WERI-Rb-1 (cell line): ENCODE measurements around the gene B3GAT1.

ENCODE experiments used
- DNase-seq: peaks from one replicate; pipeline ENCODE4 v3.0.0-alpha.2; 2020
- H3K27ac ChIP-seq: fragments of 250-450 bp; sonication (Bioruptor Pico); 2 replicates; pipeline ENCODE4 v1.5.1; 2020; ENCODE audit warnings: mild to moderate bottlenecking, moderate library complexity
- H3K27me3 ChIP-seq: fragments of 250-450 bp; sonication (Bioruptor Pico); 2 replicates; pipeline ENCODE4 v1.5.1; 2021; ENCODE audit warnings: mild to moderate bottlenecking, low read depth, moderate library complexity; ENCODE audit not compliant: insufficient read depth, severe bottlenecking
- H3K36me3 ChIP-seq: fragments of 250-450 bp; sonication (Bioruptor Pico); 2 replicates; pipeline ENCODE4 v1.5.1; 2020; ENCODE audit warnings: mild to moderate bottlenecking, moderate library complexity
- H3K4me3 ChIP-seq: 2 replicates; pipeline ENCODE4 v1.5.1; 2011; ENCODE audit warnings: low read depth, mild to moderate bottlenecking, control low read depth, low read length
- H3K9me3 ChIP-seq: fragments of 250-450 bp; sonication (Bioruptor Pico); 2 replicates; pipeline ENCODE4 v1.5.1; 2021; ENCODE audit warnings: mild to moderate bottlenecking, moderate library complexity; ENCODE audit not compliant: severe bottlenecking
- CTCF ChIP-seq: IDR thresholded peaks from 2 replicates; pipeline ENCODE4 v1.5.1; 2011; ENCODE audit warnings: low read depth, mild to moderate bottlenecking, control low read depth, inconsistent platforms, low read length

B3GAT1 gene

GRCh38 chr11:134425816-134426536 lies 13.9 kb upstream of the B3GAT1 start:
- Histone ChIP-seq H3K4me3 (no peak overlapping the region), H3K36me3 (no peaks in the 10 kb centered on the region), H3K9me3 (no peaks in the 10 kb centered on the region), H3K27ac (no peak overlapping the region), H3K27me3 (peaks cover 24% of the 10 kb centered on the region)
- DNase-seq, result no peak
- no peak for TF ChIP-seq CTCF

GRCh38 chr11:134425413-134425812 lies 13.4 kb upstream of the B3GAT1 start:
- Histone ChIP-seq H3K36me3 (no peaks in the 10 kb centered on the region), H3K4me3 (no peak overlapping the region), H3K27me3 (peaks cover 22% of the 10 kb centered on the region), H3K27ac (no peak overlapping the region), H3K9me3 (no peaks in the 10 kb centered on the region)
- DNase-seq, result no peak
- TF ChIP-seq CTCF, result no peak

- no peak for DNase-seq
- Histone ChIP-seq H3K27ac (no peak overlapping the region), H3K9me3 (no peaks in the 10 kb centered on the region), H3K36me3 (no peaks in the 10 kb centered on the region), H3K27me3 (peaks cover 23% of the 10 kb centered on the region), H3K4me3 (no peak overlapping the region)
- no peak for TF ChIP-seq CTCF
Observed at GRCh38 chr11:134423106-134423505, 11.1 kb upstream of the B3GAT1 start.

GRCh38 chr11:134417871-134418840 lies 6.1 kb upstream of the B3GAT1 start:
- Histone ChIP-seq H3K27ac (no peak overlapping the region), H3K36me3 (no peaks in the 10 kb centered on the region), H3K27me3 (peaks cover 44% of the 10 kb centered on the region), H3K9me3 (no peaks in the 10 kb centered on the region), H3K4me3 (no peak overlapping the region)
- TF ChIP-seq CTCF, result no peak
- no peak for DNase-seq

GRCh38 chr11:134416726-134417125 lies 4.7 kb upstream of the B3GAT1 start:
- no peak for TF ChIP-seq CTCF
- peaks cover 46% of the 10 kb centered on the region for H3K27me3 ChIP-seq
- no peak overlapping the region for H3K27ac ChIP-seq
- no peaks in the 10 kb centered on the region for H3K9me3 ChIP-seq
- no peaks in the 10 kb centered on the region for H3K36me3 ChIP-seq
- no peak for DNase-seq
- no peak overlapping the region for H3K4me3 ChIP-seq
